ENCODE measurements around the gene SOX18.

Gene SOX18

DNA sequence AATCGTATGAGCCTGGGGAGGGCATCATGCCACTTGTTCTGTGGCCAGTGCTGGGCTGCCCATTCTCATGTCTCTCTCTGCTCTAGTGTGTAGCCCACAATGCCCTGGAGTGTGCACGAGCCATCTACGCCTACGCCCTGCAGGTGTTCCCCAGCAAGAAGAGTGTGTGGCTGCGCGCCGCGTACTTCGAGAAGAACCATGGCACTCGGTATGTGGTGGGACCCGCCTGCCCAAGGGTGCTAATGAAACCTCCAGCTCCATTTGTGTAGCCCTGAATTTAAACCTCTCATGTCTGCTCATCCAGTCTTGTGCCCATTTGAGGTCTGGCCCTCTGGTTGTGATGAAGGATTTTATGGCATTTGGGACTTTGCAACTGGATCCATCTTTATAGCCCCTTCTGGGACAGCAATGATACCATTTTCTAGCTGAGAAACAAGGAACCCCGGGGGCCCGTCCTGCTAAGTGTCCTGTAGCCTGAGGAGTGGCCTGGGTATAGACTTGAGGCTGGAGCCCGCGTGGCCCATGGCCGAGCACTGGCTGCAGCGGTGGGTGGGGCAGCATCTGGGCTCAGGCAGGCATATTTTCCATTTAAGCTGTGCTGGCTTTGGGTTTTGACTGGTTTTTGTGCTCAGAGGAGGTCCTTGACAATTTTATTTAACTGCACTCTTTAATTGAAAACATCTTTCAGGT lies 26.6 kb downstream of the SOX18 start:
- TF ChIP-seq EP300 (IDR thresholded peaks at IDR 0.05; ENCODE audit: borderline replicate concordance) (no peak), EGR1 (IDR thresholded peaks at IDR 0.05) (no peak)

DNA sequence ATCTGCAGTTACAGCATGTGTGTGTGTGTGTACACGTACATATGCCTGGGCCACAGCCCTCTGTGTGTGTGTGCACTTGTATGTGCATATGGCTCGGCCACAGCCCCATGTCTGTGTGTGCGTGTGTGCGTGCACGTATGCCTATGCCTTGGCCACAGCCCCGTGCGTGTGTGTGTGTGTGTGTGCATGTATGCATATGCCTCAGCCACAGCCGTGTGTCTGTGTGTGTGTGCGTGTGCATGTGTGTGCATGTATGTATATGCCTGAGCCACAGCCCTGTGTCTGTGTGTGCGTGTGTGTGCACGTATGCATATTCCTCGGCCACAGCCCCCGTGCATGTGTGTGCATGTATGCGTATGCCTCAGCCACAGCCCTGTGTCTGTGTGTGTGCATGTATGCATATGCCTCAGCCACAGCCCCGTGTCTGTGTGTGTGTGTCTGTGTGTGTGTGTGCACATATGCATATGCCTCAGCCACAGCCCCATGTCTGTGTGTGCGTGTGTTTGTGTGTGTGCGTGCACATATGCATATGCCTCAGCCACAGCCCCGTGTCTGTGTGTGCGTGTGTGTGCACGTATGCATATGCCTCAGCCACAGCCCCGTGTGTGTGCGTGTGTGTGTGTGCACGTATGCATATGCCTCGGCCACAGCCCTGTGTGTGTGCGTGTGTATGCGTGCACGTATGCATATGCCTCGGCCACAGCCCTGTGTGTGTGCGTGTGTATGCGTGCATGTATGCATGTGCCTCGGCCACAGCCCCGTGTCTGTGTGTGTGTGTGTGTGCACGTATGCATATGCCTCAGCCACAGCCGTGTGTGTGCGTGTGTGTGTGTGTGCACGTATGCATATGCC lies 28.1 kb downstream of the SOX18 start:
- TF ChIP-seq, protein P1, sequence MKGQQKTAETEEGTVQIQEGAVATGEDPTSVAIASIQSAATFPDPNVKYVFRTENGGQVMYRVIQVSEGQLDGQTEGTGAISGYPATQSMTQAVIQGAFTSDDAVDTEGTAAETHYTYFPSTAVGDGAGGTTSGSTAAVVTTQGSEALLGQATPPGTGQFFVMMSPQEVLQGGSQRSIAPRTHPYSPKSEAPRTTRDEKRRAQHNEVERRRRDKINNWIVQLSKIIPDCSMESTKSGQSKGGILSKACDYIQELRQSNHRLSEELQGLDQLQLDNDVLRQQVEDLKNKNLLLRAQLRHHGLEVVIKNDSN (IDR thresholded peaks at IDR 0.05): no peak
- TF ChIP-seq, protein P2, sequence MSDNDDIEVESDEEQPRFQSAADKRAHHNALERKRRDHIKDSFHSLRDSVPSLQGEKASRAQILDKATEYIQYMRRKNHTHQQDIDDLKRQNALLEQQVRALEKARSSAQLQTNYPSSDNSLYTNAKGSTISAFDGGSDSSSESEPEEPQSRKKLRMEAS (IDR thresholded peaks at IDR 0.05): no peak
- TF ChIP-seq CEBPB (IDR thresholded peaks at IDR 0.05) (no peak), RAD21 (IDR thresholded peaks at IDR 0.05; ENCODE audit: low read depth) (no peak), TCF12 (IDR thresholded peaks at IDR 0.05; ENCODE audit: low read depth) (no peak), FOXM1 (IDR thresholded peaks at IDR 0.05; ENCODE audit: borderline replicate concordance, low read depth) (no peak), EGR1 (IDR thresholded peaks at IDR 0.05) (no peak), TEAD4 (IDR thresholded peaks at IDR 0.05) (no peak), ZBTB7A (IDR thresholded peaks at IDR 0.05; ENCODE audit: low read depth) (no peak)
- TF ChIP-seq, protein P3, sequence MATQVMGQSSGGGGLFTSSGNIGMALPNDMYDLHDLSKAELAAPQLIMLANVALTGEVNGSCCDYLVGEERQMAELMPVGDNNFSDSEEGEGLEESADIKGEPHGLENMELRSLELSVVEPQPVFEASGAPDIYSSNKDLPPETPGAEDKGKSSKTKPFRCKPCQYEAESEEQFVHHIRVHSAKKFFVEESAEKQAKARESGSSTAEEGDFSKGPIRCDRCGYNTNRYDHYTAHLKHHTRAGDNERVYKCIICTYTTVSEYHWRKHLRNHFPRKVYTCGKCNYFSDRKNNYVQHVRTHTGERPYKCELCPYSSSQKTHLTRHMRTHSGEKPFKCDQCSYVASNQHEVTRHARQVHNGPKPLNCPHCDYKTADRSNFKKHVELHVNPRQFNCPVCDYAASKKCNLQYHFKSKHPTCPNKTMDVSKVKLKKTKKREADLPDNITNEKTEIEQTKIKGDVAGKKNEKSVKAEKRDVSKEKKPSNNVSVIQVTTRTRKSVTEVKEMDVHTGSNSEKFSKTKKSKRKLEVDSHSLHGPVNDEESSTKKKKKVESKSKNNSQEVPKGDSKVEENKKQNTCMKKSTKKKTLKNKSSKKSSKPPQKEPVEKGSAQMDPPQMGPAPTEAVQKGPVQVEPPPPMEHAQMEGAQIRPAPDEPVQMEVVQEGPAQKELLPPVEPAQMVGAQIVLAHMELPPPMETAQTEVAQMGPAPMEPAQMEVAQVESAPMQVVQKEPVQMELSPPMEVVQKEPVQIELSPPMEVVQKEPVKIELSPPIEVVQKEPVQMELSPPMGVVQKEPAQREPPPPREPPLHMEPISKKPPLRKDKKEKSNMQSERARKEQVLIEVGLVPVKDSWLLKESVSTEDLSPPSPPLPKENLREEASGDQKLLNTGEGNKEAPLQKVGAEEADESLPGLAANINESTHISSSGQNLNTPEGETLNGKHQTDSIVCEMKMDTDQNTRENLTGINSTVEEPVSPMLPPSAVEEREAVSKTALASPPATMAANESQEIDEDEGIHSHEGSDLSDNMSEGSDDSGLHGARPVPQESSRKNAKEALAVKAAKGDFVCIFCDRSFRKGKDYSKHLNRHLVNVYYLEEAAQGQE (IDR thresholded peaks at IDR 0.05; ENCODE audit: low read depth): no peak

DNA sequence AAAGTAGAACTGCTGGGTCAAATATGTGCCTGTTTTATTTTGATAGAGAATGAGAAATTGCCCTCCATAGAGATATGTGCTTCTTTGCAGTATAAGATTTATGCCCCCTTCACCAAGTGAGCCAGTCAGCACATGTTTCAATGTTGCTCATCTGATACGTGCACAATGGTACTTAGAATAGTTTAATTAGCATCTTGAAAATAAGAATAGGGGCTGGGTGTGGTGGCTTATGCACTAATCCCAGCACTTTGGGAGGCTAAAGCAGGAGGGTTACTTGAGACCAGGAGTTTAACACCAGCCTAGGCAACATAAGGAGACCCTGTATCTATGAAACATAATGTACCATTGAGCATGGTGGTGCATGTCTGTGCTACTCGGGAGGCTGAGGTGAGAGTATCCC lies 33.8 kb downstream of the SOX18 start:
- TF ChIP-seq CREB1 (IDR thresholded peaks at IDR 0.05; ENCODE audit: low read depth): no peak
- no peak for TF ChIP-seq RAD21 (IDR thresholded peaks at IDR 0.05; ENCODE audit: low read depth)
- TF ChIP-seq, protein P3 (IDR thresholded peaks at IDR 0.05; ENCODE audit: low read depth): no peak
- TF ChIP-seq FOXM1 (IDR thresholded peaks at IDR 0.05; ENCODE audit: borderline replicate concordance, low read depth): no peak
- no peak for TF ChIP-seq EGR1 (IDR thresholded peaks at IDR 0.05)
- TF ChIP-seq, protein P1 (IDR thresholded peaks at IDR 0.05): no peak
- TF ChIP-seq TAF1 (IDR thresholded peaks at IDR 0.05; ENCODE audit: low read depth): no peak
- TF ChIP-seq YY1 (IDR thresholded peaks at IDR 0.05; ENCODE audit: low read depth): no peak
- no peak for TF ChIP-seq NFIC (IDR thresholded peaks at IDR 0.05)
- TF ChIP-seq TCF12 (IDR thresholded peaks at IDR 0.05; ENCODE audit: low read depth): no peak
- TF ChIP-seq CEBPB (IDR thresholded peaks at IDR 0.05): no peak
- TF ChIP-seq TEAD4 (IDR thresholded peaks at IDR 0.05): no peak

DNA sequence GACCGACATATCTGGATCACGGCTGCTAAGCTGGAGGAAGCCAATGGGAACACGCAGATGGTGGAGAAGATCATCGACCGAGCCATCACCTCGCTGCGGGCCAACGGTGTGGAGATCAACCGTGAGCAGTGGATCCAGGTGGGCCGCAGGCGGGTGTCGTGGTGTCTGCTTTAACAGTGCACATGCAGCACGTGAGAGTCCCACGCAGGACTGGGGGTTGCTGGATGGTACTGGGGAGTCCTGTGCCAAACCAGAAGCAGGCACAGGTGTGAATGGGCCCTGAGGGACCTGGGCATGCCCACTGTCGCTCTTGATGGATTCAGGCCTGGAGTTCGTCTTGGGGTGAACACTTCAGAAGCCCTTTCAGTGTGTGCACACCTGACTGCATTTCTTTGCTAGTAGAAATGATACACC lies 38.1 kb downstream of the SOX18 start:
- TF ChIP-seq TCF12 (IDR thresholded peaks at IDR 0.05; ENCODE audit: low read depth): no peak
- TF ChIP-seq NFIC (IDR thresholded peaks at IDR 0.05): no peak
- TF ChIP-seq, protein P3 (IDR thresholded peaks at IDR 0.05; ENCODE audit: low read depth): no peak
- TF ChIP-seq, protein P1 (IDR thresholded peaks at IDR 0.05): no peak
- TF ChIP-seq, protein P2 (IDR thresholded peaks at IDR 0.05): no peak
- TF ChIP-seq CREB1 (IDR thresholded peaks at IDR 0.05; ENCODE audit: low read depth): no peak
- TF ChIP-seq TEAD4 (IDR thresholded peaks at IDR 0.05): no peak
- TF ChIP-seq CEBPB (IDR thresholded peaks at IDR 0.05): no peak
- TF ChIP-seq YY1 (IDR thresholded peaks at IDR 0.05; ENCODE audit: low read depth): no peak
- TF ChIP-seq TAF1 (IDR thresholded peaks at IDR 0.05; ENCODE audit: low read depth): no peak

Measured in Ishikawa (cell line).